ENCODE results near the gene EPHA5. TPM values are rescaled to one million over a fixed set of nuclear protein-coding genes. Genes with fewer than 3 reads are reported as not detected.

EPHA5 gene
- polyA plus RNA-seq, 1 donor (not counting 4 experiments of a cell fraction or from before 2014, with no cell fraction given): not detected

GRCh38 chr4:65698631-65699030 lies 28.3 kb upstream of the EPHA5 start:
- Histone ChIP-seq H3K27me3 (ENCODE audit: control insufficient read depth, extremely low read depth, insufficient read depth, low read length) (no peaks in the 10 kb centered on the region), H3K36me3 (ENCODE audit: control insufficient read depth in 2 of 2, extremely low read depth in 1 of 2, insufficient read depth in 2 of 2, low read length in 2 of 2) (no peaks in the 10 kb centered on the region), H3K4me3 (ENCODE audit: control insufficient read depth in 2 of 3, extremely low read depth in 1 of 3, insufficient read depth in 2 of 3, low read depth in 1 of 3, low read length in 3 of 3) (no peak overlapping the region), H3K9ac (ENCODE audit: control insufficient read depth, extremely low read depth, insufficient read depth, low read length) (no peak overlapping the region), H3K9me1 (ENCODE audit: control insufficient read depth, extremely low read depth, insufficient read depth, low read length) (no peaks in the 10 kb centered on the region), H3K4me1 (ENCODE audit: control insufficient read depth, extremely low read depth, insufficient read depth, low read length) (no peaks in the 10 kb centered on the region), H3K9me3 (ENCODE audit: control insufficient read depth, low read depth, low read length) (no peaks in the 10 kb centered on the region), H3K27ac (ENCODE audit: control insufficient read depth, insufficient read depth, low read length) (no peak overlapping the region), H2AFZ (ENCODE audit: control insufficient read depth, low read length) (no peak overlapping the region), H4K20me1 (ENCODE audit: control insufficient read depth, extremely low read depth, insufficient read depth, low read length) (no peaks in the 10 kb centered on the region), H3K79me2 (ENCODE audit: control insufficient read depth, insufficient read depth, low read length) (no peaks in the 10 kb centered on the region), H3K4me2 (ENCODE audit: control insufficient read depth, extremely low read depth, insufficient read depth, low read depth, low read length) (no peak overlapping the region)
- no peak for DNase-seq (ENCODE audit: low read depth, low spot score)
- no peak for FAIRE-seq
- no peak for TF ChIP-seq EZH2 (IDR thresholded peaks at IDR 0.05; ENCODE audit: low read length)
- no peak for TF ChIP-seq CTCF (optimal IDR thresholded peaks at IDR 0.05 in 1 of 3, IDR thresholded peaks at IDR 0.05 in 1 of 3, conservative IDR thresholded peaks at IDR 0.05 in 1 of 3; ENCODE audit: extremely low read depth in 1 of 3, insufficient read depth in 2 of 3, low read length in 3 of 3)
- dilution Hi-C loops (cut with MboI; ENCODE audit: extremely low pct_ligation_motif_present, low sequenced_read_pairs): no loop called here

- TF ChIP-seq CTCF (optimal IDR thresholded peaks at IDR 0.05 in 1 of 3, IDR thresholded peaks at IDR 0.05 in 1 of 3, conservative IDR thresholded peaks at IDR 0.05 in 1 of 3; ENCODE audit: extremely low read depth in 1 of 3, insufficient read depth in 2 of 3, low read length in 3 of 3) (no peak), EZH2 (IDR thresholded peaks at IDR 0.05; ENCODE audit: low read length) (no peak)
- no peaks in the 10 kb centered on the region for H3K4me1 ChIP-seq (ENCODE audit: control insufficient read depth, extremely low read depth, insufficient read depth, low read length)
- FAIRE-seq: no peak
- no peaks in the 10 kb centered on the region for H3K36me3 ChIP-seq (ENCODE audit: control insufficient read depth in 2 of 2, extremely low read depth in 1 of 2, insufficient read depth in 2 of 2, low read length in 2 of 2)
- no peak overlapping the region for H2AFZ ChIP-seq (ENCODE audit: control insufficient read depth, low read length)
- no peaks in the 10 kb centered on the region for H3K9me3 ChIP-seq (ENCODE audit: control insufficient read depth, low read depth, low read length)
- H3K4me2 ChIP-seq (ENCODE audit: control insufficient read depth, extremely low read depth, insufficient read depth, low read depth, low read length): no peak overlapping the region
- no peaks in the 10 kb centered on the region for H4K20me1 ChIP-seq (ENCODE audit: control insufficient read depth, extremely low read depth, insufficient read depth, low read length)
- no peak for DNase-seq (ENCODE audit: low read depth, low spot score)
- no peak overlapping the region for H3K27ac ChIP-seq (ENCODE audit: control insufficient read depth, insufficient read depth, low read length)
- no peak overlapping the region for H3K9ac ChIP-seq (ENCODE audit: control insufficient read depth, extremely low read depth, insufficient read depth, low read length)
- H3K9me1 ChIP-seq (ENCODE audit: control insufficient read depth, extremely low read depth, insufficient read depth, low read length): no peaks in the 10 kb centered on the region
- no peaks in the 10 kb centered on the region for H3K27me3 ChIP-seq (ENCODE audit: control insufficient read depth, extremely low read depth, insufficient read depth, low read length)
- no peaks in the 10 kb centered on the region for H3K79me2 ChIP-seq (ENCODE audit: control insufficient read depth, insufficient read depth, low read length)
- no peak overlapping the region for H3K4me3 ChIP-seq (ENCODE audit: control insufficient read depth in 2 of 3, extremely low read depth in 1 of 3, insufficient read depth in 2 of 3, low read depth in 1 of 3, low read length in 3 of 3)
- dilution Hi-C loops (cut with MboI; ENCODE audit: extremely low pct_ligation_motif_present, low sequenced_read_pairs): no loop called here
Observed at GRCh38 chr4:65696436-65696835, 26.1 kb upstream of the EPHA5 start.

Data from keratinocyte (primary cell).